Activated CD4-positive, alpha-beta T cell treated with anti-CD3 and anti-CD28 coated beads, Interleukin-10, Interleukin-2, amounts not matched to agents 100 ng/mL and 50 ng/mL, durations not matched to agents 16 hours and 8 hours (primary cell): ENCODE results near the gene BLOC1S6.

Source experiments
- DNase-seq: peaks from one replicate; pipeline ENCODE4 v3.0.0-alpha.2; 2020

BLOC1S6 gene

DNA sequence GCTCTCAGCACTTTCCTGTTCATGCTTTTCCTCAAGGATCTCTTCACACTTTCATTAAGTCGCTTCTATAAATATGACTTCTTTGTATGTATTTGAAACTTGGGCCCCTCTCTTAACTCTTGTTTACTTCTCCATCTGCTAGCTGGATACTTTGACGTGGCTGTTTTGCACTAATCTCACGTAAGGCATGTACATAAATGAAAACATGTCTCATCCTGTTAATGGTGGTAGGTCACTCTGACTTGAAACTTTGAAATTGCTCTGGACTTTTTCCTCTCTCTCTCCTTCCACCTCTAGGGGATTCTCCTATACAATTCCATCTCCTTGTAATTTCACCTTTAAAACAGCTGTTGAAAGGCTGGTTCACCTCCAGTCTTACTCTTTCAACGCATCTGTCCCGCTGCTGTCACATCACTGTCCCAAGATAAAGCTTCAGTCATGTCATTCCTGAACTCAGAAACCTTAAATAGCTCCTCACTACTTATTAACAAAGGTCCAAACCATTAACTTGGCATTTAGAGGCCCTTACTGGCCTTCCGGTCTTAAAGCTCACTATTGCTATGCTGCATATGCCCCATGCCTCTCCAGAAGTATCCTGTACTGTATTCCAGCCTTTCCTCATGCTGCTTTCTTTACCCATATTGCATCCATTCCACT, 1.2 kb downstream of the BLOC1S6 start:
- no peak for DNase-seq

DNA sequence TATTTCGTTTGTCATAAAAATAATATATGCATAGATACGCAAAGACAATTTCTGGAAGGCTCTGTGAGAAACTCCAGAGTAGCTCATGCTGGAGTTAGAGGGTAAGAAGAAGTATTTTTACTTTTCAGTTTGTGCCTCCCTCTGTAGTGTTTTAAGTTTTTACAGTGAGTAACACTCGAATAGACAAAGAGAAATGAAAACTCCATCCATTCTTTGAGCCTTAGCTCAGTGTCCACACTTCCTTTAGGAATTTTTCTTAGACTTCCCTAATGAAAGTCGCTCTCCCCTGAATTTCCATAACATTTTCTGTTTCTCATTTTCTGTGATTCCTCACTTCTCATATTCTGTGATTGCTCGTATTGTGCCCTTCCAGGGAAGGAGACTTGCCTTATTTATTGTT, 2.1 kb downstream of the BLOC1S6 start:
- DNase-seq: no peak

DNA sequence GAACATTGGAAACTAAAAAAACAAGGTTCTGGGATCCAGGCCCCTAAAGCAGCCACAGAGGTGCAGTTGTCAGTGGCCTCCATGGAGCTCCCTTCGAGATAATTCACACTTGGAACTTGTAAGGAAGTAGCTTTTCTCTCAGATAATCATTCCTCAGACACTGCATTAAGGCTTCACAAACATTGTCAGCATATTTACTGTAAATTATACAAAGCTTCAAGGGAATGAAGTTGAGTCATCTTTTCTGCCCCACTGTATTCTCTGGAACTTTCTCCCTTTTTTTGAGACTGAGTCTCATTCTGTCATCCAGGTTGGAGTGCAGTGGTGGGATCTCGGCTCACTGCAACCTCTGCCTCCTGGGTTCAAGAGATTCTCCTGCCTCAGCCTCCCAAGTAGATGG, 7.1 kb downstream of the BLOC1S6 start:
- no peak for DNase-seq

DNA sequence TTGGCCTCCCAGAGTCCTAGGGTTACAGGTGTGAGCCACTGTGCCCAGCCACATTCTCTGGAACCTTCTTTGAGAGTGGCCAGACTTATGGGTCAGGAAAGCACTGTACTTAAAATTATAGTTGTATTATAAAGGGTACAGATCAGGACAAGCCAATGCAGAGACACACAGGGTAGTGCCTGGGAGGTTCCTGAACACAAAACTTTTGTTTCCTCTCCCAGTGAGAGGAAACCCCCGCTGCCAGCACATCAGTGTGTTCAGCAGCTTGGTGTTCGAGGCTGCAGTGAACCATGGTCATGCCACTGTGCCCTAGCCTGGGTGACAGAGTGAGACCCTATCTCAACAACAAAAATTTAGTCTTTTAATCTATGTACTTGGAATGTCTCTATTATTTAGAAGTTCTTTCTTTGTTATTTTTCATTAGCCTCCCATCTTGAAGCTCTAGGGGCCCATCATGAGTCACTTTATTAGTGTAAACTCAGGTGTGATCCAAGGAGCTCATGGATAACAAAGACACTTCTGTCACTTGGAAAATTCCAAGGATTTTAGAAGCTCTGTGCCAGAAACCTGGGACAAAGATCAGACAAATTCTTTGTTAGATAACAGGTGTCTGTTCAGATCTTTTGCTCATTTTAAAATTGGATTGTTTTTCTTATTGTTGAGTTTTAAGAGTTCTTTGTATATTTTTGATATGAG, 7.8 kb downstream of the BLOC1S6 start:
- DNase-seq: no peak

DNA sequence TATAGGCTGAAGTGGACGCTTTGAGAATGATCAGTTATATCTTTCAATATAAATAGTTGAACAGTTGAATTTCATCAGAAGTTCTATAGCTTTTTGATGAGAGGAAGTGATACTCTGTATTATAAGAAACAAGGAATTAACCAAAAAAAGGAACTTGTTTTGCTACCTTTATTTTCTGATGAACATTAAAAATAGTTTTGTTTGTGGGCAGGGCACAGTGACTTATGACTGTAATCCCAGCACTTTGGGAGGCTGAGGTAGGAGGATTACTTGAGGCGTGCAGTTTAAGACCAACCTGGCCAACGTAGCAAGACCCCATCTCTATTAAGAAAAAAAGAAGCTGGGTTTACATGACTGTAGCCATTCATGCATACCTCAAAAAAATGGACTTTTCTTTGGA, 16.7 kb downstream of the BLOC1S6 start:
- no peak for DNase-seq

DNA sequence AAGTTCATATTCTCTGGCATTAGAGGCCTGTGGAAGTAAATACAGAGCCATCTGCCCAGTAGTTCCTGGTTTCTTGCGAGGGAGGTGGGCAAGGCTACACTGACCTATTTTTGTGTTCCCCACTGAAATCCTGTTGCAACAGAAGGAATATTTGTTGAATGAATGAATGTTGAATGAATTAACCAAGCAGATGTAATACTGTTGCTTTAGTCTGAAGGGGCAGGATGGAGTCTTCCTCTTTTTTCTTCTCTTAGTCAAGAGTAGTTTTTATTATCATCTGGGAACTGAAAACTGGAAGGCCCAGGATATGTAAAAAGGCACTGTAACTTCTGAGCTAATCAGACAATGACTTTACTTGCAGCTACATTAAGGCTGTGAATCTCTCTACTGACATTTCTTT, 17.1 kb downstream of the BLOC1S6 start:
- no peak for DNase-seq

DNA sequence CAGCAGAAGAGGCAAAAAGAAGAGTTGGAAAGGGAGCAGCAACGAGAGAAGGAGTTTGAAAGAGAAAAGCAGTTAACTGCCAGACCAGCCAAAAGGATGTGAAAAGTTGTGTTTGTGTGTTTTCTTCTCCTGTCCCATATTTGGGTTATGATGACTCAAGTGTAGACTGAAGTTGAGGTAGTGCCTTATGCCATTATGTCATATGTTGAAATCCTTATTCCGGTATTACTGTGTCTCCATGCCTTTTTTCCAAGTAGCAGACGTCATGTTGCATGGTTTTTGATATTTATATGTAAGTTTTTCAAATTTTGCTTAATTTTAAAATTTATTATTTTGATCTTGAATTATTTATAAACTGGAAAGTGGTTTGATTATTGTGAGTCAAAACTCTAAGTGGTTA, 19.2 kb downstream of the BLOC1S6 start:
- peak; percentile 44 for DNase-seq

DNA sequence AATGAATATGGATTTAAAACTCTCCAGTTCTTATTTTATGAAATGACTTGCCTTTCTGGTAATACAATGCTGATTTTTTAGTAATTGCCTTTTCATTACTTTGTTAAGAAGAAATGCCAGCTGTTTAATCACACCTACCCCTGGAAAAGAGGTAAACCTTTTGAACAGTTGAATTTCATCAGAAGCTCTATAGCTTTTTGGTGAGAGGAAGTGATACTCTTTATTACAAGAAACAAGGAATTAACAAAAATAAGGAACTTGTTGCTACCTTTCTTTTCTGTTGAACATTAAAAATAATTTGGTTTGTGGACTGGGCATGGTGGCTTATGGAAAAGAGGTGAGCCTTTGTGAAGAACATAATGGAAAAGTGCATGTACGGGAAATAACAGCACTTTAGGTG, 19.7 kb downstream of the BLOC1S6 start:
- no peak for DNase-seq

DNA sequence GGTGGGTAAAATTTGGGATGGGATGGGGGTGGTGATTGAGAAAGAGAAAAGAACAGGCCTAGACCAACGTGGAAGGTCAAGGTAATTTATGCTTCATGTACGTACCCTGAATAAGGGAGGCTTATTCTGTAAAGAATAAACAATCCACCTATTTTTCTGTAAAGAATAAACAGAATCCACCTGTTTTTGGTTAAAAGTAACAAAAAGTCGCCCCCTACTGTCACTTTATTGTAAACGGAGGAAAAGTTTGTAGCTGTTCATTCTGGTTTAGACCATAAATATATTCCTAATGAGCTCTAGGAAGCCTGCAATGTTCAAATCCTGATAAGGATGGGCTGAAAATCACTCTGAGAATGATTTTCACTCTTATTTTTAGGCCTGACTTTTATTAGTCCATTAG, 24.1 kb downstream of the BLOC1S6 start:
- peak; percentile 27 for DNase-seq

DNA sequence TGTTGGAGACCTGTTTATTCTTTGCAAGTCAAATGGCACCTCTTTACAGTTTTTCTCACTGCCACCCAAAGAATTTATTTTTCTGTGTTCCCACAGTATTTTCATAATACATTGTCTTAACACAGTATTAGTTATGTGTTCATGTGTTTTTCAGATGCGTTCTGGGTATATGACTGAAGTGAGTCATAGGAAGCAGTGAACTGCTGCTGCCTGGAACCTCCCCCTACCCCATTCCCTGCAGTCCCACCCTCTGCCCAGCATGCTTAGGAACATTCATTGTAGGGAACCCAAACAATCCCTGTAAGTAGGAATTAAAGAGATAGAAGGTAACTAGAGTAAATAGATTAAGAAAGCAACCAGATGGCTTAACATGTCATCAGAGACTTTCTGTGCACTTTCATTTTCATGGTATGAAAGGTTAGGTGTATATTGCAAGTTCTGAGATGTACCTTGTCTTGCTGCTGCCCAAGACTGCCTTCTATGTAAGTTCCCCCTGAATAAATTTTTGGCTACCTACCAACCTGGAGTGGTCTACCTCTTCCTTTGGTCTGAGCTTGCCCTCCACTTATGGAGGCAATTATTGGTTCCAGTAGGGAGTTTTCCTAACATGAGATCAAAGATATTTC, 25.7 kb downstream of the BLOC1S6 start:
- DNase-seq: no peak

DNA sequence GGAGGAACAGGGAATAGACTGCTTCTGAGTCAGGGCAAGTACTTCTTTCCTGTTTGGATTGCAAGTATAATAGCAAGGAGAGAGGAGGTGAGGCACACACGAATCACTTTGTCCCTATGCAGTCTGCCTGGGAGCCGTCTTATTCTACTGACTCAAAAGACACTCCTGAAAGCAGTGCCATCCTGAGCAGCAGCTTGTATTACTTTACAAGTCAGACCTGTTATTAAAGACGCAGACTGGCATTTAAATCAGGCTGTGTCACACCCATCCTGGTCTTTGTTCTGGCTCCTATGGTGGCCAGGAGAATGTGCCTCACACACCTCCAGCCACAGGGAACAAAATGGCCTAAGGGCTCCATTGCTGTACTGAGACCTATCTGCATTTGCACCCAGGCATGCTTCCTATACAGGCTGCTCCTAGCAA, 29.7 kb downstream of the BLOC1S6 start:
- no peak for DNase-seq

DNA sequence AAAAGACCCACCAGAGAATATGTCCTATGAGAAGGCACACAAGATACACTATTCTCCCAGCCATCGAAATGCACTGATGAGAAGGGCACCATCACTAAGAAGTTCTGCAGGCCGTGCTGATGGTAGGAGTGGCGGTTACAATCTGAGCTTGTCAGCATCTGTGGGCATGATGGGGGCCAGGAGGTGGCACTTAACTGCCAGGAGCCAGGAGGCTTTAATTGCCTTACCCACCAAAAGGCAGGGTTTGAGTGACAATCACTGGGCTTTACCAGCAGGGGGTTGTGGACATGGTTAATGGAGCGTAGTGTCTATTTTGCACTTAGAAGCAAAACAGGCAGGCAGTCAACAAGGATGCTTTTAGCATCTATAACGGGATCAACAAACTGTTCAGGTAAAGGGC, 31.6 kb downstream of the BLOC1S6 start:
- DNase-seq: peak; percentile 25

DNA sequence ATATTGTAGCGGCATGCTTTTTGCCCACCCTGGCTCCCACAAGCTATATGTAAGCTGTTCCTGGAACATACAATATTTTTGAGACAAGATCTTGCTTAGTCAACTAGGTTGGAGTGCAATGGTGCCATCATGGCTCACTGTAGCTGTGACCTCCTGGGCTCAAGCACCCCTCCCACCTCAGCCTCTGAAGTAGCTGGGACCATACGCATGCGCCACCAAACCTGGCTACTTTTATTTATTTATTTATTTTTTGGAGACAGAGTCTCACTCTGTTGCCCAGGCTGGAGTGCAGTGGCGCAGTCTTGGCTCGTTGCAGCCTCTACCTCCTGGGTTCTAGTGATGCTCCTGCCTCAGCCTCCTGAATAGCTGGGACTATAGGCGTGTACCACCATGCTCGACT, 41.0 kb downstream of the BLOC1S6 start:
- no peak for DNase-seq

DNA sequence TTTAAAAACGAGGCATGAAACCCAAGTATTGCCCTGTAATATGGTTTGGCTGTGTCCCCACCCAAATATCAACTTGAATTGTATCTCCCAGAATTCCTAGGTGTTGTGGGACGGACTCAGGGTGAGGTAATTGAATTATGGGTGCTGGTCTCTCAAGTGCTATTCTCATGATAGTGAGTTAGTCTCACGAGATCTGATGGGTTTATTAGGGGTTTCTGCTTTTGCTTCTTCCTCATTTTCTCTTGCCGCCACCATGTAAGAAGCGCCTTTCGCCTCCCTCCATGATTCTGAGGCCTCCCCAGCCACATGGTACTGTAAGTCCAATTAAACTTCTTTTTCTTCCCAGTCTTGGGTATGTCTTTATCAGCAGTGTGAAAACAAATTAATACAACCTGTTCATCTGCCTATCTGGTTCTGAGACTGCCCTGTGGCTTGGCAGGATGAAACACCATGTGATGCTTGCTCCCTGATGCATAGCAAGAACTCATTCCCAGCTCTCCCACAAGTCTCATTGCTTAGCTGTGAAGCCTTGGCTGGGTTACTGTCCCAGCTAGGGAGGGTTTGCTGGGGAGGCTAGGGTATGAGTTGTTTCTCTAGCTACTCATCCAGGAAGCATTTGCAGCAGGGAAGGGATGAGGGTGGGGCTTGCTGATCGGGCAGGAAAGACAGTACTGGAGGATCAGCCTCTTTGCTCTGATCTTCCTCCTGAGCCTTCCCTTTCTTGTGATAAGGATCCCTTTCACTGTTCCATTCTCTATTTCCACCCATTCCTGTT, 43.9 kb downstream of the BLOC1S6 start:
- DNase-seq: no peak

DNA sequence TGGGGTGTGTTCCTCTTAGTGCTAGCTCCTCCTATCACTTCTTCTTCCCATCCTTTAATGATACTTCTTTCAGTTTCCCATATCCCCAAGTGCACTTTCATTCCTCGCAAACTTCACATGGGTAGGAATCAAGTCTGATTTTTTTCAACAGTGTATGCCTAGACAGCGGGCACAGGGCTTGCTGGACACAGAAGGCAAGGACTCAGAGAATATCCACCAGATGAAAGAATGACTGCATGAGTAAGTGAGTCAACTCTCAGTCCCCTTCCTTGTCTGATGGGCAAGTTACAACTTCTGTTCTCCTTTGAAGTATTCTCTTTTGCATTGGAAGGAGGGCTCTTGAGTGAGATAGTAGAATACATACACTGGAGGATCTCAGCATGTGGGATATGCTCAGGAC, 44.6 kb downstream of the BLOC1S6 start:
- no peak for DNase-seq

DNA sequence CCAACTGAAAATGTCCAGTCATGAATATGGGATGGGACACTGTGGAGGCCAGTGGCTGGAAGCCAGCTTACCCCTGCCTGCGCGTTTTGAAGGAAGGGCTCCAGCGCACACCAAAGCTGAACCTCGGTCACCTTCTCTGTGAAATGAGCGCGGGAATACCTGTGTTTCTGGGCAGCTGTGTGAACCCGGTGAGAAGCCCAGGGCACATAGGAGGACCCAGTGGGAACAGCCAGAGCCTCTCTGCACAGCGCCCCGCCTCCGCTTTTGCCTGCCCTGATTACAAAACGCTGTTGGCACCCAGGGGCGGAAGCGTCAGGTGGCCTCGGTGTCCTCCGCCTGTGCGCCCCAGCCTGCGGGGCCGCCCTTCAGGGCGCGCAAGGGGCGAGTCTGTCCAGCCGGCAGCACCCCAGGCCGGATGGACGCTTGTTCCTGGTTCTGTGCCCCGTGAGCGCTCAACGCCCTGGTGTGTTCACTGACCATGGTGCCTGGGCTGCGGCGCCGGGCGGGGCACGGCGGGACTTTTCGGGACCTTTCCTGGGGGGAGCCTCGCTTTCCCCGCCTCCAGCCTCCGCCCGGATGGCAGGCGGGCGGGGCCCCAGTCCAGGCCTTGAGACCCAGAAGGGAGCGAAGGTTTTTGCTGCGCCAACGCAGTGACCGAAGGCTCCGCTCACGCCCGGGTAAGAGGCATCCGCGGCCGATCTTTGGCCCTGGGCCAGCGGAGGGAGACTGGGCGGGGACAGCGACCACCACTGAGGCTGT, 47.4 kb downstream of the BLOC1S6 start, which contains the start of gene SQOR:
Gene SQOR (plus strand): TSS at position 598 of the 759 bp plus-strand sequence. CDS start 23,895 bp downstream, outside the sequence.
- DNase-seq: peak; percentile 85

DNA sequence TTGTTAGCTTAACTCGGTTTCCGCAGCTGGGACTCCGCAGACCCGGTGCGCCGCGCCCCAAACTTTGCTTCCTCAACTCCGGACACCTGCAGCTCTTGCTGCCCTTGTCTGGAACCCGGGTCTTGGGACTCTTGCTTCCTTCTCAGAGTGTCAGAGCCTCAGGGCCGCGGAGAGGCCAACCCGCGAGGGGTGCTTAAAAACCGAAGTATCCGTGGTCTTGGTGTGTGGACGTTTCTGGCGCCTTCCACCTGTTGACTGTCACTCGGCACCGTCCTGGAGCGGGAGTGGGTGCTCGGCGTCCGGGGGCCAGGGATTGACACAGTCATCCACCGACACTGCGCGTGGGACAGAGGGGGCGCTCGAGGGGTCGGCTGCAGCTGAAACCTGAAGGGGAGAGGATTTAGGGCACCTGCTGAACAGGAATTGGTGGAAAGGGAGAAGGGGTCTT, 48.0 kb downstream of the BLOC1S6 start:
- peak; percentile 79 for DNase-seq

DNA sequence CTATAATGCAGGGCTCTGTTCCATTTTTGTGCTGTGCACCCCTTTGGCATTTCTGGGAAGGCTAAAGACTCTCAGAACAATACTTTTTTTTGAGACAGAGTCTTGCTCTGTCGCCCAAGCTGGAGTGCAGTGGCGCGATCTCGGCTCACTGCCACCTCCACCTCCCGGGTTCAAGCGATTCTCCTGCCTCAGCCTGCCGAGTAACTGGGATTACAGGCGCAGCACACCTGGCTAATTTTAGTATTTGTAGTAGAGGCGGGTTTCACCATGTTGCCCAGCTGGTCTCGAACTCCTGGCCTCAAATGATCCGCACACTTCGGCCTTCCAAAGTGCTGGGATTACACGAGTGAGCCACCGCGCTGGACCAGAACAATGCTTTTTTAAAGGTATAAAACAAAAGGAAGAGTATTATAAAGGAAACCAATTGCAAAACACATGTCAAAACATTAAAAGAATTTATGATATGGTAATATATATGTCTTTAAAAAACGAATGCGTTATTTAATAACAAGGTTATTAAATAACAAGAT, 48.6 kb downstream of the BLOC1S6 start:
- DNase-seq: no peak

DNA sequence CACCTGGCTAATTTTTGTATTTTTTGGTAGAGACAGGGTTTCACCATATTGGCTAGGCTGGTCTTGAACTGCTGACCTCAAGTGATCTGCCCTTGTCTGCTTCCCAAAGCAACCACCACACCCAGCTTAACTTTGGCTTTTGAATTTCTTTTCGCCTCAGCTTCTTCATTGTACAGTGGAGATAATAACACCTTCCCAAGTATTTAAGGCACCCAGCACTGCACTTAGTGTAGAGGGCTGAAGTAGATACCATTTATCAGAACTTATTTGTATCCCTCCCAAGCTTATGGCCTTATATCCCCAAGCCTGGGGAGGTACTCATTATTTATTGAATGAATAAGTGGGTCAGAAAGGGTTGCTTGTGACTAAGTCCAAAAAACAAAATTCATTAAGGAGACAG, 50.0 kb downstream of the BLOC1S6 start:
- no peak for DNase-seq

DNA sequence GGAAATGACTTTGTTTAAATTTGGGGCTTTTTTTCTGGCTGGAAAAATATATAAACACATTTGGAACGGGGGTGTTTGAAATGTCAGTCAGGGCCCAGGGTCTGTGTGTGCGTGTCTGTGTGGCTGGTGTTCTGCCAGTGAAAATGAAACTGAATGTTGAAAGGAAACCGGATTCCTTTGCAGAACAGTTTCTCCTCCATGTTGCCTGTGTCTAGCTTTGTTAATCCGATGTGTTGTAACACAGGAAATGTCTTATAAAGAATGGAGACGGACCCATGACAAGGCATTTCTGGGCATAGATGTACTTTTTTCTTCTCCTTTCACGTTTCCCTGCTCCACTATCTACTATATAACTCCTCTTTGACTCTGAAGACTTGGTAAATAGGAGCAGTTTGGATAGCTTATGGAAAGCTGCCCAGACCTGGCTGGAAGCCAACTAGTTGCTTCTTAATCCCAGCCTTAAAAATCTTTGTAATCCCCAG, 50.4 kb downstream of the BLOC1S6 start:
- DNase-seq: peak; percentile 90

DNA sequence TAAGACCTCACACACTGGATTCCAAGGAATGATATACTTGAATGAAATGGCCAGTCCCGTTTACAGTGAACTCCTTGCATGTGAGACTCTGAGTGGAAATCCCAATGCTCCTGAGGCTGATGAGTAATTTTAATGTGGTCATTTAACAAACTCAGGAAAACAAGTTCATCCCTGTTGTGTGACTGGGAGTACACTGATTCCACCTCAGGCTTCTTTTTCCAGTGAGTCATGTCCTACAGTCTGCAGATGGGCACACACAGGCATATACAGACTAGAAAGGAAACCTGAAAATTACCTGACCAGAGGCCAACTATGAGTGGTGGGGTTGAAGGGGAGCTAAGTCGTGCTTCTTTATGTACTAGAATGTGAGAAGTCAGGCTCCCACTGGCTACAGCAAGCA, 53.4 kb downstream of the BLOC1S6 start:
- peak; percentile 25 for DNase-seq

DNA sequence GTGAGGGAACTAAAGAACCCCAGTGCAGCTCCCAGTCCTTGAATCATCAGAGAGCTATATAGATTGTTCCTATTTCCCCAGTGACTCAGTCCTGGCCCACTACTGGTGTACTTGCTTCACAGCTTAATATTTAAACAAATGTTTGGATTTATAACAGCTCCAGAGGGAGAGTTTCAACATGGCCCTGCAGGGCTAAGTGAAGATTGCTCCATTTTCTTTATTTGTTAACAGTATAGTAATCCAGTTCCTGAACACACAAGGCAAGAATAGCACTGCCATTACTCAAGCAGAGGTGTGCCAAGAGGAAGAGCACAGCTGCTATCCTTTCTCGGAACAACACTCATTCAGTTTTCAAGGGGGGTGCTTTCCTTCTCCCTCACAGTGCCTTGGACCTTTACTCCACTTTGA, 54.2 kb downstream of the BLOC1S6 start:
- peak; percentile 53 for DNase-seq
